SU-DHL-6 (cell line): ENCODE measurements around the gene HBA1.

Experiments
- CTCF ChIP-seq: fragments of 200-600 bp; sonication (generic); IDR thresholded peaks from one replicate; pipeline ENCODE4 v1.5.1; 2017; ENCODE audit warnings: antibody characterized with exemption, mild to moderate bottlenecking, low read length, moderate library complexity; ENCODE audit not compliant: insufficient read depth, poor library complexity, severe bottlenecking
- EZH2phosphoT487 ChIP-seq: fragments of 200-600 bp; sonication (generic), shearing (Covaris generic); conservative IDR thresholded peaks from 2 replicates; pipeline ENCODE4 v1.6.1; 2018; ENCODE audit warnings: mild to moderate bottlenecking, antibody characterized with exemption, low read length, moderate library complexity, mixed read lengths

GRCh38 chr16:175011-175949 lies 1.2 kb upstream of the HBA1 start:
- TF ChIP-seq CTCF (no peak), EZH2phosphoT487 (no peak)
